Upper lobe of right lung (tissue), 1 donor: ENCODE results near the gene NTHL1. TPM values are rescaled to one million over a fixed set of nuclear protein-coding genes. Genes with fewer than 3 reads are reported as not detected.

Experiments
- ATAC-seq: fragments of 200-7000 bp; cut with Tn5 transposase; one replicate; pipeline ENCODE4 v1.9.1; 2020; ENCODE audit warnings: mild to moderate bottlenecking, moderate library complexity
- DNase-seq: peaks from one replicate; pipeline ENCODE4 v3.0.0-alpha.2; 2020
- H3K27ac ChIP-seq: fragments of 200-600 bp; one replicate; pipeline ENCODE4 v1.8.0; 2022
- H3K27me3 ChIP-seq: fragments of 200-600 bp; one replicate; pipeline ENCODE4 v1.8.0; 2022; ENCODE audit warnings: mild to moderate bottlenecking
- H3K36me3 ChIP-seq: fragments of 200-600 bp; one replicate; pipeline ENCODE4 v1.8.0; 2022
- H3K4me1 ChIP-seq: fragments of 200-600 bp; one replicate; pipeline ENCODE4 v1.8.0; 2022
- H3K4me3 ChIP-seq: fragments of 200-600 bp; one replicate; pipeline ENCODE4 v1.8.0; 2022; ENCODE audit warnings: mild to moderate bottlenecking
- H3K9me3 ChIP-seq: fragments of 200-600 bp; one replicate; pipeline ENCODE4 v1.8.0; 2022
- intact Hi-C: fragments of 100-400 bp; cut with DNase I; formaldehyde crosslinking; loops from one replicate; pipeline ENCODE4 v1.11.0; 2022
- total RNA-seq: library from RNA; stranded (reverse); fragmentation: NEBNext Ultra II Directional; extraction: Animal tissue kit (Norgen Biotek cat#: 25700); gene quantifications from one replicate; pipeline ENCODE4 v1.2.1, GENCODE V29; 2021
- TF ChIP-seq, protein P1 (sequence below): fragments of 200-600 bp; IDR thresholded peaks from one replicate; pipeline ENCODE4 v1.8.0; 2022; ENCODE audit warnings: antibody characterized with exemption
- donor health status: DM: no; HTN: yes; CAD: no; lungs with severe emphysema.

The NTHL1 gene
- total RNA-seq, 1 donor from 2014 or later = 26.4 TPM

DNA sequence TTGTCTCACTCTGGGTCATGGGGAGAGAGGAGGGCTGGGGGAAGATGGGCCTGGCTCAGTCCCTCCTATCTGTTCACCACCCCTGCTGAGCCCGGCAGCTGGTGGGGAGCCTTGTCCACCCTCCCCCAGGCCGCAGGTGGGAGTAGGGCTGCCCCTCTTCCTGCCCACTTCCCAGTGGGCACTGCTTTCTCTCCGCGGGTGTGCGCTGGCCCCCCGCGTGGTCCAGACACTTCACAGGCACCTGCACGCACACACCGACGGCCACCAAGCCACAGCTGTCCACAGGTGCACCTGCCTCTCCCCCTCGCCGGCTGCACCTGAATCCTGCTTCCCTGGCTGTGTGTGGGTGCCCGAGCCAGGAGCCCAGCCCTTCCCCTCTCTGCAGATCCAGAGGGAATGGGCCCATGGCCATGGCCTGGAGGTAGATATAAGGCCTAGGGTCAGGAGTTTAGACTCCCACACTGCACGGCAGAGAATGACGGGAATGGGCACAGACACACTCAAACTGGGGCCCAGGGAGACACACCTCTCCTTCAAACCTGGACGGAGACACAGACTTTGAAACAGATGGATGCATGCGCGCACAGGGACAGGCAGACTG, 18.9 kb downstream of the NTHL1 start:
- peak overlapping the region; percentile 73 for H3K27ac ChIP-seq
- H3K4me1 ChIP-seq = peaks cover 59% of the 10 kb centered on the region
- intact Hi-C loops = no loop called here
- no peak for DNase-seq
- TF ChIP-seq, protein P1, sequence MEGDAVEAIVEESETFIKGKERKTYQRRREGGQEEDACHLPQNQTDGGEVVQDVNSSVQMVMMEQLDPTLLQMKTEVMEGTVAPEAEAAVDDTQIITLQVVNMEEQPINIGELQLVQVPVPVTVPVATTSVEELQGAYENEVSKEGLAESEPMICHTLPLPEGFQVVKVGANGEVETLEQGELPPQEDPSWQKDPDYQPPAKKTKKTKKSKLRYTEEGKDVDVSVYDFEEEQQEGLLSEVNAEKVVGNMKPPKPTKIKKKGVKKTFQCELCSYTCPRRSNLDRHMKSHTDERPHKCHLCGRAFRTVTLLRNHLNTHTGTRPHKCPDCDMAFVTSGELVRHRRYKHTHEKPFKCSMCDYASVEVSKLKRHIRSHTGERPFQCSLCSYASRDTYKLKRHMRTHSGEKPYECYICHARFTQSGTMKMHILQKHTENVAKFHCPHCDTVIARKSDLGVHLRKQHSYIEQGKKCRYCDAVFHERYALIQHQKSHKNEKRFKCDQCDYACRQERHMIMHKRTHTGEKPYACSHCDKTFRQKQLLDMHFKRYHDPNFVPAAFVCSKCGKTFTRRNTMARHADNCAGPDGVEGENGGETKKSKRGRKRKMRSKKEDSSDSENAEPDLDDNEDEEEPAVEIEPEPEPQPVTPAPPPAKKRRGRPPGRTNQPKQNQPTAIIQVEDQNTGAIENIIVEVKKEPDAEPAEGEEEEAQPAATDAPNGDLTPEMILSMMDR = no peak
- no peaks in the 10 kb centered on the region for H3K9me3 ChIP-seq
- no peaks in the 10 kb centered on the region for H3K27me3 ChIP-seq
- peaks cover 26% of the 10 kb centered on the region for H3K36me3 ChIP-seq
- ATAC-seq = no peak
- peak overlapping the region; percentile 72 for H3K4me3 ChIP-seq

DNA sequence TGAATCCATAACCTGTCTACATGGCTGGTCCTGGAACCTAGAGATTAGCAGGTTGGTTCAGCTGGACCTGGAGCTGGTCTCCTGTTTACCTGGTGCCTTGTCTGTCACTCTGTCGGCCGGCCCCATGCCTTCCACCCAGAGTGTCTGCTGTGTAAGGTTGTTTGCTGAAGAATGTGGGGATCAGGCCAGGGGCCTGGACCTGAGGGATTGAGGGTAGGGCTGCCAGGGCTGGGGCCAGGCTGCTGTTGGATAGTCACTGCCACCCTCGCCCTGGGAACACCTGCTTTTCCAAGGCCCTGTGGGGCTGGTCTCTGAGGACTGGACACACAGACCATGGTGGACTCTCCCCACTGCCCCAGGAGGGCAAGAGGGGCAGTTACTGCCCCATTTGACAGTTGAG, 19.5 kb downstream of the NTHL1 start:
- DNase-seq = no peak
- TF ChIP-seq, protein P1 = no peak
- intact Hi-C loops = no loop called here
- Histone ChIP-seq H3K9me3 (no peaks in the 10 kb centered on the region), H3K36me3 (peaks cover 26% of the 10 kb centered on the region), H3K27me3 (no peaks in the 10 kb centered on the region), H3K4me1 (peaks cover 58% of the 10 kb centered on the region), H3K4me3 (peak overlapping the region; percentile 72), H3K27ac (peak overlapping the region; percentile 73)
- no peak for ATAC-seq

DNA sequence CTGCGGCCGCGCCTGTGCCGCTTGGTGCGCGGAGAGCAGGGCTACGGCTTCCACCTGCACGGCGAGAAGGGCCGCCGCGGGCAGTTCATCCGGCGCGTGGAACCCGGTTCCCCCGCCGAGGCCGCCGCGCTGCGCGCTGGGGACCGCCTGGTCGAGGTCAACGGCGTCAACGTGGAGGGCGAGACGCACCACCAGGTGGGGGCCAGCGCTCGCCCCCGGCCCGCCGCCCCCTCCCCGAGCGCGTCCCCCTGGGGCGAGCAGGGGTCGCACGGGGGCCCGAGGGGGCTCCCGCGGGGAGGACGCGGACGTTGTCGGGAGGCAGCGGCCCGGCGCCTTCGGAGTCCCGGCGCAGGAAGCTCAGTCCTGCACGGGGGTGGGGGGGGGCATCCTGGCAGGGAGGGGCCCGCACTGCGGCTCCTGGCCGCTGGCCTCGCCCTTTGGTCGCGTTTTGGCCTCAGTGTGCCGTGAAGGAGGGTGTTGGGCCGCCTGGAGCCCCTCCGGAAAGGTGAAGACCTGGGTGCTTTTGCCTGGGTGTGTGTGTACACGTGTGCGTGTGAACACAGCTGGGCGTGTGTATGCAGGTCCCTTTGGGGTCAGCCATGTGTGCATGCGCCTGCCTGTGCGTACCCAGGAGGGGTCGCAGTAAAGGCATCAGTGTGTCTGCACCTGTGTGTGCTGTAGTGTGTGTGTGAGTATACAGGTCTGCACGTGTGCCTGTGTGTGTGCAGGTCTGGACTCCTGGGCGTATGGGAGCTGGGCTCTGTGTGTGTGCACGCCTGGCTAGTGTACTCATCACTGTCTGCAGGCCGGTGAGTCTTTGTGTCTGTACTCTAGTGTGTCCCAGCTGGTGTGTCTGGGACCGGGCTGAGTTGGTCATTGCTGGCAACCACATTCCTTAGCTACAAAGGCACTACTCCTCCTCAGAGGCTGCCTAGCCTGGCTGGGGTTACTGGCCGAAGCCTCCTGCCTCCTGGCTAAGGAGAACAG, 20.3 kb downstream of the NTHL1 start:
- H3K4me3 ChIP-seq = peak overlapping the region; percentile 72
- H3K4me1 ChIP-seq = peaks cover 56% of the 10 kb centered on the region

GRCh38 chr16:2026461-2027023, 21.1 kb downstream of the NTHL1 start, which contains the start of gene NHERF2:
NHERF2 (plus strand) TSS chr16:2026902; CDS start chr16:2027006, 104 bp downstream.
- no peaks in the 10 kb centered on the region for H3K9me3 ChIP-seq
- intact Hi-C loops = no loop called here
- H3K27ac ChIP-seq = peak within 1 kb of the TSS; percentile 73
- peaks cover 5% of the 10 kb centered on the region for H3K27me3 ChIP-seq
- DNase-seq = peak; percentile 77
- ATAC-seq = peak; percentile 24
- H3K4me3 ChIP-seq = peak within 1 kb of the TSS; percentile 72
- TF ChIP-seq, protein P1 = no peak
- peaks cover 48% of the 10 kb centered on the region for H3K4me1 ChIP-seq
- H3K36me3 ChIP-seq = peaks cover 18% of the 10 kb centered on the region

More for the DNA sequence above, 20.3 kb downstream of the NTHL1 start:
- ATAC-seq = peak; percentile 0
- intact Hi-C loops = no loop called here
- Histone ChIP-seq H3K27me3 (no peaks in the 10 kb centered on the region), H3K27ac (peak overlapping the region; percentile 73), H3K36me3 (peaks cover 25% of the 10 kb centered on the region), H3K9me3 (no peaks in the 10 kb centered on the region)
- peak; percentile 70 for DNase-seq
- TF ChIP-seq, protein P1 = no peak

- intact Hi-C loops = no loop called here
- Histone ChIP-seq H3K27ac (peak overlapping the region; percentile 67), H3K4me1 (peaks cover 46% of the 10 kb centered on the region), H3K36me3 (peaks cover 15% of the 10 kb centered on the region), H3K9me3 (no peaks in the 10 kb centered on the region), H3K4me3 (peak overlapping the region; percentile 52), H3K27me3 (peaks cover 10% of the 10 kb centered on the region)
- DNase-seq (no peak), ATAC-seq (no peak)
- TF ChIP-seq, protein P1 = no peak
These were observed 21.7 kb downstream of the NTHL1 start for GRCh38 chr16:2025878-2026460.
